ENCODE results near the gene PEAK1. TPM values are rescaled to one million over a fixed set of nuclear protein-coding genes. Genes with fewer than 3 reads are reported as not detected.
"Not testable (repeated sequence)": the region's sequence is repeated elsewhere in the genome, so short reads cannot be mapped to it uniquely, and the experiment has no call there.

Gene PEAK1
- total RNA-seq, 1 experiment from 2014 or later = 58.7 TPM

GRCh38 chr15:77156000-77156399, 263.9 kb downstream of the PEAK1 start:
- ATAC-seq; H3K27me3 ChIP-seq (ENCODE audit: control insufficient read depth, insufficient read depth, low read length); BruUV-seq (replicated peaks); DNase-seq (ENCODE audit: low read depth, low spot score); CTCF ChIA-PET; intact Hi-C loops (cut with micrococcal nuclease; ENCODE audit: unreplicated experiment); H3K9me3 ChIP-seq (ENCODE audit: control insufficient read depth, insufficient read depth, low read depth, low read length); POLR2A ChIA-PET; H3K27ac ChIP-seq (ENCODE audit: low read length); H3K4me1 ChIP-seq (ENCODE audit: control insufficient read depth, insufficient read depth, low read length); in situ Hi-C loops (cut with HindIII; ENCODE audit: low pct_unique_long_range_greater_than_20kb, low sequenced_read_pairs); H3K36me3 ChIP-seq (ENCODE audit: control insufficient read depth, insufficient read depth, low read length); H3K4me3 ChIP-seq (ENCODE audit: low read depth in 2 of 2, low read length in 2 of 2): not testable (repeated sequence)

GRCh38 chr15:77148191-77148590, 271.7 kb downstream of the PEAK1 start:
- no TSS peak for BruUV-seq (replicated peaks)
- Histone ChIP-seq H3K4me3 (ENCODE audit: low read depth in 2 of 2, low read length in 2 of 2) (no peak overlapping the region), H3K27ac (ENCODE audit: low read length) (no peak overlapping the region), H3K9me3 (ENCODE audit: control insufficient read depth, insufficient read depth, low read depth, low read length) (no peaks in the 10 kb centered on the region), H3K27me3 (ENCODE audit: control insufficient read depth, insufficient read depth, low read length) (no peaks in the 10 kb centered on the region), H3K36me3 (ENCODE audit: control insufficient read depth, insufficient read depth, low read length) (no peaks in the 10 kb centered on the region), H3K4me1 (ENCODE audit: control insufficient read depth, insufficient read depth, low read length) (no peaks in the 10 kb centered on the region)
- intact Hi-C loops (cut with micrococcal nuclease; ENCODE audit: unreplicated experiment) = no loop called here
- TF ChIP-seq REST (IDR thresholded peaks at IDR 0.05; ENCODE audit: insufficient read depth in 1 of 2, low read depth in 2 of 2, low read length in 1 of 2) (no peak), SIN3A (IDR thresholded peaks at IDR 0.05; ENCODE audit: borderline replicate concordance, insufficient read depth, low read depth, low read length) (no peak), POLR2AphosphoS5 (IDR thresholded peaks at IDR 0.05; ENCODE audit: low read depth, low read length) (no peak), TCF7L2 (IDR thresholded peaks at IDR 0.05; ENCODE audit: low read depth, low read length) (no peak), CTCF (IDR thresholded peaks at IDR 0.05) (no peak)
- DNase-seq (ENCODE audit: low read depth, low spot score) (no peak), ATAC-seq (no peak)
- in situ Hi-C loops (cut with HindIII; ENCODE audit: low pct_unique_long_range_greater_than_20kb, low sequenced_read_pairs) = no loop called here
- POLR2A ChIA-PET = no interaction called here
- CTCF ChIA-PET = interaction anchor here (0.5 kb wide), 1 partner anchor 21 kb away, joined by 5 read pairs; no protein-coding TSS in a partner anchor

GRCh38 chr15:77145370-77145769, 274.5 kb downstream of the PEAK1 start:
- intact Hi-C loops (cut with micrococcal nuclease; ENCODE audit: unreplicated experiment) = no loop called here
- Histone ChIP-seq H3K9me3 (ENCODE audit: control insufficient read depth, insufficient read depth, low read depth, low read length) (0 out of 2 replicates have a peak, but pooled peaks cover 3% of the 10 kb centered on the region), H3K27me3 (ENCODE audit: control insufficient read depth, insufficient read depth, low read length) (no peaks in the 10 kb centered on the region), H3K4me1 (ENCODE audit: control insufficient read depth, insufficient read depth, low read length) (no peaks in the 10 kb centered on the region), H3K36me3 (ENCODE audit: control insufficient read depth, insufficient read depth, low read length) (no peaks in the 10 kb centered on the region), H3K27ac (ENCODE audit: low read length) (no peak overlapping the region), H3K4me3 (ENCODE audit: low read depth in 2 of 2, low read length in 2 of 2) (no peak overlapping the region)
- in situ Hi-C loops (cut with HindIII; ENCODE audit: low pct_unique_long_range_greater_than_20kb, low sequenced_read_pairs) = no loop called here
- DNase-seq (ENCODE audit: low read depth, low spot score) (no peak), ATAC-seq (no peak)
- TF ChIP-seq TCF7L2 (IDR thresholded peaks at IDR 0.05; ENCODE audit: low read depth, low read length) (no peak), SIN3A (IDR thresholded peaks at IDR 0.05; ENCODE audit: borderline replicate concordance, insufficient read depth, low read depth, low read length) (no peak), REST (IDR thresholded peaks at IDR 0.05; ENCODE audit: insufficient read depth in 1 of 2, low read depth in 2 of 2, low read length in 1 of 2) (no peak), CTCF (IDR thresholded peaks at IDR 0.05) (no peak), POLR2AphosphoS5 (IDR thresholded peaks at IDR 0.05; ENCODE audit: low read depth, low read length) (no peak)
- BruUV-seq (replicated peaks) = no TSS peak
- ChIA-PET POLR2A (no interaction called here), CTCF (no interaction called here)
